SH-SY5Y (cell line): ENCODE results near the gene DRP2.

Source experiments
- GATA2 ChIP-seq: IDR thresholded peaks from 2 replicates; pipeline ENCODE4 v1.6.1; 2011; ENCODE audit warnings: mild to moderate bottlenecking, low read depth, low read length
- GATA3 ChIP-seq: IDR thresholded peaks from 2 replicates; pipeline ENCODE4 v1.6.1; 2011; ENCODE audit warnings: low read depth, mild to moderate bottlenecking, low read length, moderate library complexity

DRP2 gene, protein sequence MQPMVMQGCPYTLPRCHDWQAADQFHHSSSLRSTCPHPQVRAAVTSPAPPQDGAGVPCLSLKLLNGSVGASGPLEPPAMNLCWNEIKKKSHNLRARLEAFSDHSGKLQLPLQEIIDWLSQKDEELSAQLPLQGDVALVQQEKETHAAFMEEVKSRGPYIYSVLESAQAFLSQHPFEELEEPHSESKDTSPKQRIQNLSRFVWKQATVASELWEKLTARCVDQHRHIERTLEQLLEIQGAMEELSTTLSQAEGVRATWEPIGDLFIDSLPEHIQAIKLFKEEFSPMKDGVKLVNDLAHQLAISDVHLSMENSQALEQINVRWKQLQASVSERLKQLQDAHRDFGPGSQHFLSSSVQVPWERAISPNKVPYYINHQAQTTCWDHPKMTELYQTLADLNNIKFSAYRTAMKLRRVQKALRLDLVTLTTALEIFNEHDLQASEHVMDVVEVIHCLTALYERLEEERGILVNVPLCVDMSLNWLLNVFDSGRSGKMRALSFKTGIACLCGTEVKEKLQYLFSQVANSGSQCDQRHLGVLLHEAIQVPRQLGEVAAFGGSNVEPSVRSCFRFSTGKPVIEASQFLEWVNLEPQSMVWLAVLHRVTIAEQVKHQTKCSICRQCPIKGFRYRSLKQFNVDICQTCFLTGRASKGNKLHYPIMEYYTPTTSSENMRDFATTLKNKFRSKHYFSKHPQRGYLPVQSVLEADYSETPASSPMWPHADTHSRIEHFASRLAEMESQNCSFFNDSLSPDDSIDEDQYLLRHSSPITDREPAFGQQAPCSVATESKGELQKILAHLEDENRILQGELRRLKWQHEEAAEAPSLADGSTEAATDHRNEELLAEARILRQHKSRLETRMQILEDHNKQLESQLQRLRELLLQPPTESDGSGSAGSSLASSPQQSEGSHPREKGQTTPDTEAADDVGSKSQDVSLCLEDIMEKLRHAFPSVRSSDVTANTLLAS

DNA sequence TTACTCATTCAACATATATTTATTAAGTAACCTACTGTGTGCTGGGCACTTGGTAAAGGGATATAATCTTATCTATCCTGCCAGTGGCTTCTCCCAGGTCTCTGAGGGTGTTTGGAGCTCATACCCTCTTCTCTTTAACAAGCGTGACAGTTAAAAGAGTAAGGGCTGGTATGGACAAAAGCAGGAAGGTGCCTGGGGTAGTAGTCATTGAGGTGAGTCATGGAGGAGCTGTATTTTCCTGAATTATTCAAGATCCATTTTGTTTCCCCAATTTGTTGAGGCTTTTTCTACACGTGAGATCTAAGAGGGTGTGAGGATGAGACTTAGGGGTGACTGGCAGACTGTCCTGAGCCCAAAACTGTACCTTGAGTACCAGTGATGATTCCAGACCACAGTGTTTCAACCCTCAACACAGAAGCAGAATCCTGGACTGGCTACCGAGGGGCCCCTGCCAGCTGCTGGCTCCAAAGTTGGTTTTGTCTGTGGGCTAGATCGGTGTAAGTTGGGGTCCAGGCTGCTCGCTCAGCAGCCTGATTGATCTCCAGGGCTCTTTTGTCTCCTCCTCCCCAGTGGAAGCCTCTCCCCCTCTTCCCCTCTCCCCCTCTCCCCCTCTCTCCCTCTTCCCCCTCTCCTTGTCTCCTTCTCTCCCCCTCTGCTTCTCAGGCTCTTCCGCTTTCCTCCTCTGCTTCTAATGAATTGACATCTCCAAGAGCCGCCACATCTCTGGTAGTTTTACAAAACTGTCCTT is at the start of gene DRP2:
Gene DRP2, plus strand, starts transcription at position 671 of the 748 bp plus-strand sequence. CDS start 11,862 bp downstream, outside the sequence.
- TF ChIP-seq GATA3 = no peak
- TF ChIP-seq GATA2 = no peak

DNA sequence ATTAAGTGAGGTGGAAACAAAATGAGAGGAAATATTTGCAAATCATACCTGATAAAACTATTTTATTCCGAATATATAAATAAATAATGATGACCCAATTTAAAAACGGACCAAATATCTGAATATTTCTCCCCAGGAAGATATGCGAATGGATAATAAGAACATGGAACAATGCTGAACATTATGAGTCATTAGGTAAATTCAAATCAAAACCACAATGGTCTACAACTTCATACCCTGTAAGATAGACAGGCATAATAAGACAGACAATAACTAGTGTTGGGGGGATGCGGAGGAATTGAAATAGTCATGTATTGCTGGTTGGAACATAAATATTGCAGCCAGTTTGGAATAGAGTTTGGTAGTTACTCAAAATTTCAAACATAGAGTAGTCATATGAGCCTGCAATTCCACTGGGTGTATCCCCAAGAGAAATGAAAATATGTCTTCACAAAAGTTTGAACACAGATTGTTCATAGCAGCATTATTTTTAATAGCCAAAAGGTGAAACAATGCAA is 47.6 kb upstream of the DRP2 start:
- TF ChIP-seq GATA2 = no peak
- no peak for TF ChIP-seq GATA3

DNA sequence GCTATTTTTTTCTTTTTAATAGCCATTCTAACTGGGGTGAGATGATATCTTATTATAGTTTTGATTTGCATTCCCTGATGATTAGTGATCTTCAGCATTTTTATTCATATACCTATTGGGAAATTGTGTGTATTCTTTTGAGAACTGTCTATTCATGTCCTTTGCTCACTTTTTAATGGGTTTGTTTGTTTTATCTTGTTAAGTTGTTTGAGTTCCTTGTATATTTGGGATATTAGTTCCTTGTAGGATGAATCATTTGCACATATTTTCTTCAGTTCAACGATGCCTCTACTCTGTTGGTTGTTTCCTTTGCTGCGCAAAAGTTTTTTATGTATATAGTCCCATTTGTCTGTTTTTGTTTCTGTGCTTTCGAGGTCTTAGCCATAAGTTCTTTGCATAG is 43.1 kb upstream of the DRP2 start:
- TF ChIP-seq GATA3 (no peak), GATA2 (no peak)

DNA sequence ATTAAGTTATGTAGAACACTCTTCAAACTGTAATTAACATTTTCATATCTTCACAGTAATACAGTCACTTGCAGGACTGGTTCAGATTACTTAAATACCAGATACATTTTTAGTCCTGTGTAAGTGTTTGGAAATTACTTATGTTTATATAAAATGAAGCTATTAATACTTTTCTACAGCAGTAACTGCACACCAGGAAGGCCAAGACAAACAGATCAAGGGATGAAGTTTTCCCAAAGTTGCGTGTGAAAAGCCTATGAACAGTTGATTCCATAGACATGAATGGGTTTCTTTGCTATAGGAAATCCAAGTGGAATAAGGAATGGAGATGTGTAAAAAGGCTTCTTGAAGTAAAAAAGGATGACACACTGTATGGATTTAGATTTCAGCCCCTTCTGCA is 28.9 kb upstream of the DRP2 start:
- TF ChIP-seq GATA3 = no peak
- no peak for TF ChIP-seq GATA2

DNA sequence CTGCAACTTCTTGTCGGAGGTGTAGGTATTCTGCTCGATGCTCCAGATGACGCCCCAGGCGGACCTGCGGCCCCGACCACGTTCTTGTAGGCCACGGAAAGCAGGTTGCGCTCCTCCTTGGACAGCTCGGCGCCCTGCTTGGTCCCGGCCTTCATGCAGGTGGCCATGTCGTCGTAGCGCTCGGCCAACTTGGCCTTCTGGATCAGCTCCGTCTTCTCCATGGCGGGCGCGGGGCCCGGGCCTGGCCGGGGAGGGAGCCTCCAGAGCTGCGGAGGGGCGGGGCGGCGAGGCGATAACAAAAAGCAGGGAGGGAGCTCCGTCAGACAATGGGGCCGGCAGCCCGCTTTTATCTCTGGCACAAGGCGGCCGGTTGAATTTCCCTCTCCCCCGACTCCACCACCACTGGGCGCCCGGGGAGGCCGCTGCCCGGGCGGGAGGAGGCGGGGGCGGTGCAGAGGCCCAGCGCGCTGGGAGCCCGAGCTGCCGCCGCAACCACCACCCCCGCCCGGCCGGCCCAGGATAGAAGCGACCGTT is 28.3 kb upstream of the DRP2 start:
- no peak for TF ChIP-seq GATA2
- TF ChIP-seq GATA3 = no peak

DNA sequence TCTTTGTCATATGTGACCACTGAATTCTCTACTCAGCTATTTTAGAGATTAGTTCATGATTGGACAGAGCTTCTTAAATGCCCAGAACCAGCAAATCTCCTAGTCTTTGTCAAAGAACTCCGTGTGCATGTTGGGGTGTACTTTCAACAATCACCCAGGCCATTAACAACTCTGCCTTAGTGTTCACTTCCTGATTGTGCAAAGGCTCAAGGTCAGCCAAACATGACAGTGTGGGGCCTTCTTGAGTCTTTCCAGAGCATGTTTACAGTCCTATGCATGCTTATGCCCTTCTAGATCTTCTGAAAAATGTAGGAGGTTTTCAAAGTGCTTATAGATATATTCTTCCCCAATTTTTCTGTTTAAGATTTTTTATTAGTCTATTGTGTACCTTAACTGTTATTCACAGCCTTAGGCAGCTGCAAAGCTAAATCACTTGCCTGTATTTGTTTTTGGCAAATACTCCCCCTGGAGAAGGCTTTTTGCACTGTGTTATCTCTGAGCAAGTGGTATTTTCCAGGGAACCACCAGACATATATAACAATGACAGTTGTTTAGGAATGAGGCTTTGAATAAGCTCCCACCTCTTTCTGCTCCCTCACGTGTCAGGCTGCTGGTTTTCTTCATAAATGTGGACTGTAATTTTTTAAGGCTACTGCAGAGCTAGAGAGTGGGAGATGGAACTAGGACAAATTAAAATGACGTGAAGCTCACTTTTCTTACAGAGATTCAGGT is 24.0 kb upstream of the DRP2 start:
- TF ChIP-seq GATA2 (no peak), GATA3 (no peak)

DNA sequence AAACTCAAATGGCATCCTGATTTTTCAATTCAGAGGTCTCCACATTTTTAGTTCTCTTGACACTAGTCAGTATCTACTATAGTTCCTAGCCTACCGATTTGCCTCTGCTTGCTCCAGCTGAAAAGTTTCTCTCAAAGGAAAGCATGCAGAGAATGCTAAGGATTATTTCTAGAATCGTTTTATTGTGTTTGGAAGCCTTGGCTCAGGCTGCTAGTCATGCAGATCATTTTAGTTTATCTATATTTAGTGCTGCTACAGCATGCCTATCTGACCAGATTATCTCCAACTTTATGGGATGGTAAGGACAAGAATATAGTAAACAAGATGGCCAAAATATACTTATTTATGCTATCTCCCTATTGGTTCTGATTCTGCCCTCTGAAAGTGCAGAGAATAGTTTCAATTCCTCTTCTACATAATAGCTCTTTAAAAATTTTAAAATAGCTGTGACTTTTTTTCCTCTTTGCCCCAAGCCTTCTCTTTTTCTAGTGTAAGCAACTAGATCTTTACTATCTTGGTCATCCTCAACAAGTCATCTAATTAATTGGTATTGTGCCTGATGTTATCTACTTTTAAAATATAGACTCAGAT is 15.7 kb upstream of the DRP2 start:
- TF ChIP-seq GATA3 (no peak), GATA2 (no peak)

DNA sequence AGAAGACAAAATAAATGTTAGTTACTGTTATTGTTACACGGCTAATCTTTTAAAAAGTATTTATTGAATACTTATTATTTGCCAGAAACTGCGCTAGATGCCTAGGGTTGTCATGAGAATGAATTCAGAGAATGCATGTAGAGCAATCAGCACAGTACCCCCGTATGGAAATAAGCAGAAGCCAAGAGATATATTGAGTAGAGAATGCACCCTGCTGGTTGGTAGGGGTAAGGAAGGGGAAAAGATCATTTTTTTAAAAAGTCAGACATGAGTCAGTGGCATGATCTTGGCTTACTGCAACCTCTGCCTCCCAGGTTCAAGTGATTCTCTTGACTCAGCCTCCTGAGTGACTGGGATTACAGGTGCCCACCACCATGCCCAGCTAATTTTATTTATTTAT is 13.1 kb upstream of the DRP2 start:
- no peak for TF ChIP-seq GATA2
- no peak for TF ChIP-seq GATA3

DNA sequence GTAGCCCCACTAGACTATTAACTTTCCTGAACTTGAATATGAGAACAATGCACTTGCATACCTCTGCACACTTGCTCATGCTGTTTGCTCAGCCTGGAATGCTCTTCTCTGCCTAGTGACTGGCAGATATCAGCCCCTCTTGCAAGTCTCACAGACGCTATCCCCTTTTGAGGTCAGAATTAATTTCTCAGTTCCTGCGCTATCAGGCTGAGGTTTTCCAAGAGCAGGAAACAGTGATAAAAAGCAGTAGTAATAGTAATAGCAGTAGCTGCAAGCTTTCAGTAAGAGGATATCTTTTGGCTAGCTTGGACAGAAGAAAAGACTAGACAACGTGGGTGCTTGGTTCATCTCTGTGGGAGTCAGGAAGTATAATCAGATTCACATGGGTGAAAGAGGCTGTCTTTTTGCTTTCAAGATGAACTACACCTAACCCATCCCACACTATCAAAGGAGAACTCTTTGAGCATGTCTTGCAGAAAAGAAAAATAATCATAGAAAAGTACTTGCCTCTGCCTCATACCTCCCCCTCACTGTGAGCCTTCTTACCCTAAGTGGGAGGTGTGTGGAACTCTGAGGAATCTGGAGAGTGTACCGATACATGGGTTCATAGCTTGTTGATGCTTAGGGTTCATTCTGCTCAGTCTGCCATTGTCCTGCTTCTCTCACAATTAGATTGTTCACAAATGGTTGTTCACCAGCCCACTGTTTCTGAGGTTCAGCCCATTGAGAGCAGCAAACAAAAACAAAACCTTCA is 11.3 kb upstream of the DRP2 start:
- TF ChIP-seq GATA3 (no peak), GATA2 (no peak)

DNA sequence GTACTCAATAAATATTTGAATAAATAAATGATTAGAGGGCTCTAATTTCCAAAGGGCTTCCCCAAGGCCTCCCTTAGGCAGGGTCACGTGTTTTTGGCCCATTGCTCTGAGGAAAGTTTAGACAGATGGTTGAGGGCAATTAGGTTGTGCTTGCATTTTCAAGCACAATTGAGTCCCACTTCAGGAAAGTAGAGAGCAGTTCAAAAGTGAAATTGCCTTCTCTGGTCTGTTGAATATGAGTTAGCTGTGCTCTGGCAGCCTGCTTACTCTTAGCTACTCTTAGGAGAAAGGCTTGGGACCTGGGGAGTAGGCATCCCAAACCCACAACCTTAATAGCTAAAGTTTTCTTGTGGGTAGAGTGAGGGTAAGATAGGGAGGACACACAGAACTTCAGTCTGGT is 9.0 kb upstream of the DRP2 start:
- TF ChIP-seq GATA3 = no peak

DNA sequence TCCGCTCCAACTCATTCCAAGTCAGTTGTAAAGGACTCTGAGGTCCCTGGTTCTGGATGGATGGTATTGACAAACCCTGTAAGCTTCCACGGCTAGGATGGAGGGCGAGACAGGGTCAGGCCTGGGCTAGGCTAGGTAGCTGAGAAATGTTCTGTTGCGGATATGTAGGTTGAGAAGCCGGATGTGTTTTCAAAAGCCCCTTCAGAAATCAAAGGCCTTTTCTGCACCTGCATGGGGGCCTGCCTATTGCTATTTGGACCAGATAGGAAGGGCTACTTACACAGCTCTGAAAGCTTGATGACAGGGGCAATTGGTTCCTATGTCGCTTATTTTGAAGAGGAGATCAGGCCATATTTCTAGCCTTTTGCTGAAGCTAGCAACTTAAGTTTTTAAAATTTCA is 1.9 kb upstream of the DRP2 start:
- no peak for TF ChIP-seq GATA2
- TF ChIP-seq GATA3 = no peak

DNA sequence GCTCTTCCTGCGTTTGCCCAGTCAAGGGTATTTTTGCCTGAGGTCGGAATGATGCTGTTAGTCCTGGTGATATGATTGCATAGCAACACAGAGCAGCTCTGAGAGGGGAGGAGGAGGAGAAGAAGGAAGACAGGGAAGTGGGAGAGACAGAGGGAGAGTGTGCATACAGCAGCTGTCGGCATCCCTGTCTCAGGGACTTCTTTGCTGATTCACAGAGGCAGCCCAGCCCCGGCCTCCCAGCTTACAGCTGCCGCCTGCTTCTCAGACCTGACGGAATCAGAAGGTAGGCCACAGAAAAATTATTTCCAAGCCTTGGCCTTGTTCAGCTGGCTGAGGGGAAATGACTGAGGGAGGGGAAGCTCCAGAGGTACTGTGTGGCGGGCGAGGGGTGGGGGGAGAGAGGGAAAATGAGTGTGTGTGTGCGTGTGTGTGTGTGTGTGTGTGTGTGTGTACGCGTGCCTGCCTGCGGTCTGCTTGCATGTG is 319 bp downstream of the DRP2 start:
- TF ChIP-seq GATA3 = no peak
- TF ChIP-seq GATA2 = no peak
